Liver (tissue), 9 donors: Measurements from ENCODE around the gene GSC. TPM values are rescaled to one million over a fixed set of nuclear protein-coding genes. Genes with fewer than 3 reads are reported as not detected.

ENCODE experiments used
- DNase-seq: peaks from one replicate; pipeline ENCODE4 v3.0.0-alpha.2; 2017; ENCODE audit warnings: low spot score
- H3K27ac ChIP-seq, 2 donors: one replicate each; pipeline ENCODE4 v1.7.0; 2013; ENCODE audit warnings: inconsistent platforms in 2 of 2, low read length in 2 of 2, control low read depth in 1 of 2, low read depth in 1 of 2, mild to moderate bottlenecking in 1 of 2
- H3K27me3 ChIP-seq, 4 donors: one replicate each; pipeline versions ENCODE4 v1.6.1 to v1.7.0; 2013; ENCODE audit warnings: low read length in 3 of 4, inconsistent platforms in 1 of 4, mild to moderate bottlenecking in 1 of 4, moderate library complexity in 1 of 4; ENCODE audit not compliant: control insufficient read depth in 4 of 4, insufficient read depth in 4 of 4
- H3K36me3 ChIP-seq, 4 donors: one replicate each; pipeline versions ENCODE4 v1.6.1 to v1.7.0; 2013; ENCODE audit warnings: low read length in 3 of 4, mild to moderate bottlenecking in 3 of 4, low read depth in 1 of 4, moderate library complexity in 1 of 4; ENCODE audit not compliant: control insufficient read depth in 4 of 4, insufficient read depth in 3 of 4
- H3K4me1 ChIP-seq, 4 donors: one replicate each; pipeline versions ENCODE4 v1.6.1 to v1.7.0; 2013; ENCODE audit warnings: low read length in 3 of 4, mild to moderate bottlenecking in 3 of 4, moderate library complexity in 1 of 4; ENCODE audit not compliant: control insufficient read depth in 4 of 4, insufficient read depth in 4 of 4
- H3K4me3 ChIP-seq, 3 donors: one replicate each; pipeline versions ENCODE4 v1.6.1 to v1.7.0; 2013; ENCODE audit warnings: low read length in 3 of 3, control low read depth in 1 of 3, low read depth in 1 of 3, mild to moderate bottlenecking in 1 of 3
- H3K9ac ChIP-seq, 2 donors: one replicate each; pipeline ENCODE4 v1.7.0; 2013; ENCODE audit warnings: low read length in 2 of 2, mild to moderate bottlenecking in 2 of 2, moderate library complexity in 2 of 2, control low read depth in 1 of 2, low read depth in 1 of 2
- H3K9me3 ChIP-seq, 4 donors: one replicate each; pipeline versions ENCODE4 v1.6.1 to v1.7.0; 2013; ENCODE audit warnings: low read length in 3 of 4; ENCODE audit not compliant: control insufficient read depth in 4 of 4
- ATF3 ChIP-seq: IDR thresholded peaks from 2 replicates; pipeline ENCODE4 v1.6.1; 2016; ENCODE audit warnings: antibody characterized with exemption
- CTCF ChIP-seq: fragments of 150-350 bp; IDR thresholded peaks from 2 replicates; pipeline ENCODE4 v1.5.1; 2017; ENCODE audit warnings: improper control_type of control experiment, low read depth, low read length; ENCODE audit not compliant: missing input control
- EGR1 ChIP-seq, 2 donors: IDR thresholded peaks; 2 replicates each; pipeline ENCODE4 v1.6.1; 2016 to 2018; ENCODE audit warnings: antibody characterized with exemption in 2 of 2, low read depth in 2 of 2
- FOXA1 ChIP-seq: IDR thresholded peaks from 2 replicates; pipeline ENCODE4 v1.6.1; 2016; ENCODE audit warnings: antibody characterized with exemption
- FOXA2 ChIP-seq: IDR thresholded peaks from 2 replicates; pipeline ENCODE4 v1.6.1; 2016; ENCODE audit warnings: antibody characterized with exemption
- GABPA ChIP-seq, 2 donors: IDR thresholded peaks in 1 of 2; conservative IDR thresholded peaks in 1 of 2; 2 replicates each; pipeline ENCODE4 v1.6.1; 2016; ENCODE audit warnings: antibody characterized with exemption in 2 of 2, mild to moderate bottlenecking in 1 of 2, moderate library complexity in 1 of 2
- JUND ChIP-seq, 2 donors: IDR thresholded peaks; 2 replicates each; pipeline ENCODE4 v1.6.1; 2016; ENCODE audit warnings: antibody characterized with exemption in 2 of 2
- MAX ChIP-seq: IDR thresholded peaks from 2 replicates; pipeline ENCODE4 v1.6.1; 2016; ENCODE audit warnings: antibody characterized with exemption
- NR2F2 ChIP-seq: IDR thresholded peaks from 2 replicates; pipeline ENCODE4 v1.6.1; 2016; ENCODE audit warnings: antibody characterized with exemption
- RAD21 ChIP-seq, 2 donors: IDR thresholded peaks; 2 replicates each; pipeline ENCODE4 v1.6.1; 2016; ENCODE audit warnings: antibody characterized with exemption in 2 of 2, mild to moderate bottlenecking in 2 of 2
- REST ChIP-seq: IDR thresholded peaks from 2 replicates; pipeline ENCODE4 v1.6.1; 2016; ENCODE audit warnings: antibody characterized with exemption, mild to moderate bottlenecking
- RXRA ChIP-seq, 2 donors: IDR thresholded peaks; 2 replicates each; pipeline ENCODE4 v1.6.1; 2017 to 2018; ENCODE audit warnings: antibody characterized with exemption in 2 of 2, mild to moderate bottlenecking in 1 of 2
- SP1 ChIP-seq: IDR thresholded peaks from 2 replicates; pipeline ENCODE4 v1.6.1; 2018; ENCODE audit warnings: antibody characterized with exemption, mild to moderate bottlenecking
- TAF1 ChIP-seq: conservative IDR thresholded peaks from 2 replicates; pipeline ENCODE4 v1.6.1; 2016; ENCODE audit warnings: antibody characterized with exemption, mild to moderate bottlenecking
- YY1 ChIP-seq: IDR thresholded peaks from 2 replicates; pipeline ENCODE4 v1.6.1; 2016; ENCODE audit warnings: antibody characterized with exemption, mild to moderate bottlenecking
- WGBS: extraction: QIAGEN DNeasy Blood & Tissue Kit; methylation state at CpG from one replicate; pipeline ENCODE4 v1.1.7; 2013; 5-methylcytosine and 5-hydroxymethylcytosine counted together
- polyA plus RNA-seq, 2 donors: library from polyadenylated mRNA; stranded (reverse) in 1 of 2; unstranded in 1 of 2; fragments of 200-250 nt in 1 of 2; fragments of >200 nt in 1 of 2; fragmentation: Nextera tagmentation in 1 of 2; extraction: Ambion mirVana in 1 of 2; gene quantifications; one replicate each; pipeline versions ENCODE4 v1.2.1 to v1.2.3, GENCODE V29; 2013 to 2015
- total RNA-seq, 2 donors: library from RNA; depleted of rRNA; stranded (reverse); fragments of >200 nt; gene quantifications; one replicate each; pipeline ENCODE4 v1.2.3, GENCODE V29; 2014
- donor health status: healthy.
- donor health status: healthy.
- donor health status: healthy.
- donor health status: healthy.
- donor health status: healthy.

The GSC gene
- total and polyA plus RNA-seq, 4 donors, result not detected

- no peaks in the 10 kb centered on the region for H3K4me1 ChIP-seq
- no peak overlapping the region for H3K4me3 ChIP-seq
- H3K27me3 ChIP-seq, result peaks cover 0 to 5% (median 0%) of the 10 kb centered on the region in 4 donors
- TF ChIP-seq NR2F2 (no peak), RAD21 (IDR thresholded peaks at IDR 0.05) (no peak), SP1 (no peak)
- H3K36me3 ChIP-seq, result no peaks in the 10 kb centered on the region
- no peak overlapping the region for H3K27ac ChIP-seq
- H3K9ac ChIP-seq, result no peak overlapping the region
- no peaks in the 10 kb centered on the region for H3K9me3 ChIP-seq
- DNase-seq, result no peak
- WGBS, result 88% methylated on average over 2 of the region's 2 CpGs
These were observed 28.0 kb upstream of the GSC start for GRCh38 chr14:94797887-94798286.

GRCh38 chr14:94796278-94796677 is 26.4 kb upstream of the GSC start:
- Histone ChIP-seq H3K27me3 (peaks cover 0 to 5% (median 0%) of the 10 kb centered on the region in 4 donors), H3K36me3 (no peaks in the 10 kb centered on the region), H3K9me3 (no peaks in the 10 kb centered on the region), H3K4me3 (no peak overlapping the region), H3K4me1 (no peaks in the 10 kb centered on the region), H3K9ac (no peak overlapping the region), H3K27ac (no peak overlapping the region)
- no peak for DNase-seq
- TF ChIP-seq FOXA1, result no peak
- TF ChIP-seq FOXA2, result no peak
- TF ChIP-seq TAF1, result no peak
- no peak for TF ChIP-seq CTCF
- no peak for TF ChIP-seq MAX
- TF ChIP-seq ATF3, result no peak
- no peak for TF ChIP-seq EGR1 (IDR thresholded peaks at IDR 0.05; ENCODE audit: low read depth in 2 of 2)

GRCh38 chr14:94795372-94795771 is 25.5 kb upstream of the GSC start:
- no peaks in the 10 kb centered on the region for H3K4me1 ChIP-seq
- no peak for TF ChIP-seq MAX
- no peak for TF ChIP-seq GABPA (IDR thresholded peaks at IDR 0.05 in 1 of 2, conservative IDR thresholded peaks at IDR 0.05 in 1 of 2)
- TF ChIP-seq ATF3, result no peak
- no peak for TF ChIP-seq SP1
- no peak for TF ChIP-seq RAD21 (IDR thresholded peaks at IDR 0.05)
- TF ChIP-seq NR2F2, result no peak
- TF ChIP-seq TAF1, result no peak
- no peak for TF ChIP-seq YY1
- no peak for TF ChIP-seq EGR1 (IDR thresholded peaks at IDR 0.05; ENCODE audit: low read depth in 2 of 2)
- TF ChIP-seq CTCF, result no peak
- TF ChIP-seq RXRA (IDR thresholded peaks at IDR 0.05), result no peak
- TF ChIP-seq JUND (IDR thresholded peaks at IDR 0.05), result no peak
- no peak for TF ChIP-seq REST
- TF ChIP-seq FOXA1, result no peak
- no peak overlapping the region for H3K9ac ChIP-seq
- no peak overlapping the region for H3K27ac ChIP-seq
- peaks cover 0 to 5% (median 0%) of the 10 kb centered on the region in 4 donors for H3K27me3 ChIP-seq
- H3K9me3 ChIP-seq, result no peaks in the 10 kb centered on the region
- no peak for DNase-seq
- H3K4me3 ChIP-seq, result no peak overlapping the region
- 72% methylated on average over 3 of the region's 3 CpGs for WGBS
- H3K36me3 ChIP-seq, result no peaks in the 10 kb centered on the region
